ENCODE measurements around the gene FAM187B. TPM values are rescaled to one million over a fixed set of nuclear protein-coding genes. Genes with fewer than 3 reads are reported as not detected.
A peak's percentile ranks its signal among the peaks of the same experiment; 100 is the strongest.

FAM187B gene
- total RNA-seq: not detected

DNA sequence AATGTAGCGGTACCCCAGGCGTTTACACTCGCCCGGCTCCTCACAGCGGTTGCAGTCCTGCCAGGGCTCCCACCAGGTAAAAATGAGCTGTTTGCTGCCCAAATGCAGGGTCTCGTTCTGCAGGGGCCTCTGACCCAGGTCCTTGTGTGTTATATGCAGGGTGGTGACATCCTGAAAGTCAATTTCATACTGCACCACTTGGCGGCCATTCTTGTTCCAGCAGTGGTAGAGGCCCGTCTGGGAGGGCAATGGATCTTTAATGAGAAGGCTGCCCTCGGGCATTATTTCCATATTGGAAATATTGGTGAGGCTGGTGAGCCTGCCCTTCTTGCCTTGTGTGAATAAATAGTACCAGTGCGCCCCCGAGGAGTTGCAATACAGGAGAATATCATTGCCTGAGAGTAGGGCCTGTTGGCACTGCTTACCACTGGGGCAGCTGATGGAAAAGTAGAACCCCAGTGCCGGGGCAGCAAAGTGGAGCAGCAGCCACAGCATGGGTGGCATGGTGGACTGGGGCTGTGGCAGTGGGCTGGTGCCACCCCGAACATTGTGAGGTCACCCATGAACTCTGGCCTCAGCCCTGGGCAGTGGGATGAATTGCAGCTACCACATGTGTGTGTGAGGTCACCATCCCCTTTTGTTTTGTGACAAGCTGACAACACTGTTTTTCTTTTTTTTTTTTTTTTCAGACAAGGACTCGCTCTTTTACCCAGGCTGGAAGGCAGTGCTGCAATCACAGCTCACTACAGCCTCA lies at the start of gene FAM187B:
Gene FAM187B (minus strand): TSS at position 563 of the 754 bp plus-strand sequence. CDS start 59 bp downstream, at position 504.
- H3K4me1 Mint-ChIP-seq: peaks cover 18% of the 10 kb centered on the region
- H3K27ac Mint-ChIP-seq: no peak within 1 kb of the TSS
- H3K27me3 Mint-ChIP-seq: no peaks in the 10 kb centered on the region
- no peaks in the 10 kb centered on the region for H3K36me3 Mint-ChIP-seq (ENCODE audit: low read depth)
- H3K4me3 Mint-ChIP-seq: no peak within 1 kb of the TSS
- H3K9me3 Mint-ChIP-seq: peaks cover 2% of the 10 kb centered on the region
- ChIA-PET CTCF (interaction anchor here (0.6 kb wide), 1 partner anchor 21 kb away, joined by 3 read pairs; no protein-coding TSS in a partner anchor), POLR2A (no interaction called here)
- no peak for DNase-seq

DNA sequence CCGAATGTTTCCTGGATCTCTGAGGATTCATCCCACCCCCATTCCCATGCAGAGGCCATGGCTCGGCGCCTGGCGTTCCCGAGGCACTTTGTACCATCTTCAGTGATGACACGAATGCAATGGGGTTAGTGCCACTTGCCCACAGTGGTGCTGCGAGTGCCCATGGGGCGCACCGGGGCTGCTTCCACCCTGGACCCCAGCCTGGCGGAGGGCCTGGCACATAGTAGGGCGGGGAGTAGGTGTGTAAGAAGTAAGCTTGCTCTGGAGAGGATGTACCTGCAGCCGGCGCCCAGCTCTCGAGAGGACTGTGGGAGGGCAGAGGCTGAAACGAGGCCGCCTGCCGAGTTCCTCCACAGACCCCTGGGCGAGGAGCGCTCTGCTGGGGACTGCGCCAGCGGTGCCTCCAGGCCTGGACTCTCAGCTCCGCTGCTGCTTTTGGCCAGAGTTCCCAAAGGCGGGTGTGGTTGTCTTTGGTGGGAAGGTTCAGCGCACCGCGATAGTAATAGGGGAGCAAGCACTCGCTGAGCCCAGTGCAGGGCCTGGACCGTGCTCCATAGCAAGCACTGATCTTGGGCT lies 48.3 kb upstream of the FAM187B start:
- no peak overlapping the region for H3K4me3 Mint-ChIP-seq
- ChIA-PET CTCF (no interaction called here), POLR2A (no interaction called here)
- DNase-seq: no peak
- no peak overlapping the region for H3K27ac Mint-ChIP-seq
- H3K36me3 Mint-ChIP-seq (ENCODE audit: low read depth): peaks cover 32% of the 10 kb centered on the region
- no peaks in the 10 kb centered on the region for H3K9me3 Mint-ChIP-seq
- peaks cover 5% of the 10 kb centered on the region for H3K4me1 Mint-ChIP-seq
- peaks cover under 1% of the 10 kb centered on the region for H3K27me3 Mint-ChIP-seq

DNA sequence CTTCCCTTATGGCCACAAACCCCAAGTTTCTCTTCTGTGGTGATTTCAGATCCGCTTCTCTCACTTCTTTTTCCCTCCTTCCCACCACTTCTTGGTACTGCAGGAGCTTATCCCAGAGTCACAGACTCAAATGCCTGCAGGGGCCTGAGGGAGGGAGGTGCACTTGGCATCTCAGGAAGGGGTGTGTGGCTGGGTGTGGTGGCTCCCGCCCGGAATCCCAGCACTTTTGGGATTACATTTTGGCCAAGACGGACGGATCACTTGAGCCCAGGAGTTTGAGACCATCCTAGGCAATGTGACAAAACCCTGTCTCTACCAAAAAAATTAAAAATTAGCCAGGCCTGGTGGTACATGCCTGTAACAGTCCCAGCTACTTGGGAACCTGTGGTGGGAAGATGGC lies 45.8 kb upstream of the FAM187B start:
- H3K36me3 Mint-ChIP-seq (ENCODE audit: low read depth): peaks cover 45% of the 10 kb centered on the region
- POLR2A ChIA-PET: interaction anchor here (1.0 kb wide), 1 partner anchor 9 kb away, joined by 3 read pairs; no protein-coding TSS in a partner anchor
- H3K27me3 Mint-ChIP-seq: no peaks in the 10 kb centered on the region

DNA sequence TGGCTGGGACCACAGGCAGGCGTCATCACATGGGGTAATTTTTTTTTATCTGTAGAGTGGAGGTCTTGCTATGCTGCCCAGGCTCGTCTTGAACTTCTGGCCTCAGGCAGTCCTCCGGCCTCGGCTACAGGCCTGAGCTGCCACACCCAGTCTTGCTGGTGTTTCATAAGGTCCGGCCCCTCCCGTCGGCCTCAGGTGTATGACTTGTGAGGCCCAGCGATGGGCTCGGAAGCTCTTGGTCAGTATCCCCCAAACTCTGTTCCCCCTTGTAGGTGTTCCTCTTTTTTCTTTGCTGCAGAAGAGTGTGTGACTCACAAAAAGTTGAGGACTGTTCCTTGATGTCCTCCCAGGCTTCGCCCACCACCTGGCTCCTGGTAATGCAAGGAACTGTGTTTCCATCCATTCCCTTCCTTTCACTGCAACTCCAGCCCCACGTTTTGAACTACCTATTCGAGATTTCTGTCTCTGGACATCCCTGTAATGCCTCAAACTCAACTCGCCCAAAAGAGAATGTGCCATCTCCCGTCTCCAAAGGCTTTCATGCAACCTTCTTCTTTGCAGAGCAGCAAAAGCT lies 45.2 kb upstream of the FAM187B start:
- peaks cover 19% of the 10 kb centered on the region for H3K4me1 Mint-ChIP-seq

More for the DNA sequence above, 45.8 kb upstream of the FAM187B start:
- CTCF ChIA-PET: interaction anchor here (1.0 to 1.5 kb wide), 4 partner anchors 8 to 221 kb away, joined by 3 to 5 read pairs (median 3); partner anchors contain the start of gene MAG
- H3K4me1 Mint-ChIP-seq: peaks cover 19% of the 10 kb centered on the region
- H3K27ac Mint-ChIP-seq: no peak overlapping the region
- no peak overlapping the region for H3K4me3 Mint-ChIP-seq
- no peak for DNase-seq
- H3K9me3 Mint-ChIP-seq: no peaks in the 10 kb centered on the region

GRCh38 chr19:35272954-35273649 lies 44.6 kb upstream of the FAM187B start:
- H3K4me1 Mint-ChIP-seq: peaks cover 19% of the 10 kb centered on the region
- ChIA-PET POLR2A (no interaction called here), CTCF (interaction anchor here (0.6 to 1.4 kb wide), 2 partner anchors 33 to 222 kb away, joined by 3 to 4 read pairs; no protein-coding TSS in a partner anchor)
- no peak for DNase-seq
- H3K27ac Mint-ChIP-seq: no peak overlapping the region
- no peak overlapping the region for H3K4me3 Mint-ChIP-seq
- H3K36me3 Mint-ChIP-seq (ENCODE audit: low read depth): peaks cover 42% of the 10 kb centered on the region
- no peaks in the 10 kb centered on the region for H3K9me3 Mint-ChIP-seq
- H3K27me3 Mint-ChIP-seq: no peaks in the 10 kb centered on the region

More for the DNA sequence above, 45.2 kb upstream of the FAM187B start:
- H3K36me3 Mint-ChIP-seq (ENCODE audit: low read depth): peaks cover 45% of the 10 kb centered on the region
- no peak overlapping the region for H3K4me3 Mint-ChIP-seq
- H3K27me3 Mint-ChIP-seq: no peaks in the 10 kb centered on the region
- no peak for DNase-seq
- CTCF ChIA-PET: interaction anchor here (1.0 to 1.5 kb wide), 2 partner anchors 18 to 221 kb away, joined by 3 to 5 read pairs; partner anchors contain the start of gene MAG
- POLR2A ChIA-PET: no interaction called here
- peak overlapping the region; percentile 52 for H3K27ac Mint-ChIP-seq
- no peaks in the 10 kb centered on the region for H3K9me3 Mint-ChIP-seq

DNA sequence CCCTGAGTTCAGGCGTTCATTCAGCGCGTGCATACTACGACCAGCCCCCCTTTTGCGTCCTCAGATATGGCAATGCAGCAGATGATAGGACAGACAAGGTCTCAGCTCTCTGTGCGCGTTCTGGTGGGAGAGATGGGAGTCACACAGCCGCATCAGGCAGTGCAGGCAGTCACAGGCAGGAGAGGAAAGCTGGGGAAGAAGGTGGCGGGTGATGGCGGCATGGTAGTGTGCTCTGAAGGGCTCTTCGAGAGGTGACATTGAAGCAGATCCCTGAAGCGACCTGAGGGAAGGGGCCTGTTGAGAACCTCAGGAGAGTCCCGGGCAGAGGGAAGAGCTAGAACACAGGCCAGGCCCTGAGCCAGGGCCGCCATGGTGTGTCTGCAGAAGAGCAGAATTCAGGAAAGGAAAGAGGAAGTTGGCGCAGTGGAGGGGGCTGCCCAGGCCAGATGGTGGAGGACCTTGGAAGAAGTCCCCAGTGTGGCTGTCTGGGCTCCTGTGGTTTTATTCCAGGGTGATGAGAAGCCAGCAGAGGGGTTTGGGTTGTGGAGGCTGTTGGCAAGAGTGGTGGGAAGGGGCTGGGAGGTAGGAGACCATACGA lies 43.7 kb upstream of the FAM187B start:
- ChIA-PET CTCF (interaction anchor here (1.4 kb wide), 1 partner anchor 32 kb away, joined by 3 read pairs; no protein-coding TSS in a partner anchor), POLR2A (no interaction called here)
- DNase-seq: no peak
- Mint-ChIP-seq H3K9me3 (no peaks in the 10 kb centered on the region), H3K4me3 (no peak overlapping the region), H3K27ac (no peak overlapping the region), H3K4me1 (peaks cover 21% of the 10 kb centered on the region), H3K27me3 (no peaks in the 10 kb centered on the region), H3K36me3 (ENCODE audit: low read depth) (peaks cover 44% of the 10 kb centered on the region)

DNA sequence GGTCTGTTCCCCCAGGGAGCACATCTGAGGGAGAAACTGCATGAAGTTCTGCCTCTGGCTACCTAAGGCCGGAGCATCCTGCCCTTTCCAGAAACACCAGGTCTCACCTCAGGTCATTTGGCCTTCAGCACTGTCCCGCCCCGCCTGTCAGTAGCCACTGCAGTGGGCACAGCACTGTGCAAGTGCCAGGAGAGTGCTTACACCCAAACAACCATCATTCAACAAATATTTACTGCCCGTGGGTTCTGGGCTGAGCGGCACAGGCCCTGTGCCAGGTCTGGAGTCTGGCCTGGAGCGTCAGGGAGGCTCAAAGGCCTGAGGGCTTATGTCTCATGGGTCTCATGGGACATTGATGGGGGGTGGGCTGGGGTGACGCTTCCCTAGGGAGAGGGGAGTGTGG lies 43.0 kb upstream of the FAM187B start:
- Mint-ChIP-seq H3K4me1 (peaks cover 23% of the 10 kb centered on the region), H3K4me3 (peak overlapping the region; percentile 3), H3K9me3 (no peaks in the 10 kb centered on the region), H3K27ac (no peak overlapping the region), H3K27me3 (no peaks in the 10 kb centered on the region), H3K36me3 (ENCODE audit: low read depth) (peaks cover 44% of the 10 kb centered on the region)
- ChIA-PET POLR2A (no interaction called here), CTCF (no interaction called here)
- DNase-seq: no peak

DNA sequence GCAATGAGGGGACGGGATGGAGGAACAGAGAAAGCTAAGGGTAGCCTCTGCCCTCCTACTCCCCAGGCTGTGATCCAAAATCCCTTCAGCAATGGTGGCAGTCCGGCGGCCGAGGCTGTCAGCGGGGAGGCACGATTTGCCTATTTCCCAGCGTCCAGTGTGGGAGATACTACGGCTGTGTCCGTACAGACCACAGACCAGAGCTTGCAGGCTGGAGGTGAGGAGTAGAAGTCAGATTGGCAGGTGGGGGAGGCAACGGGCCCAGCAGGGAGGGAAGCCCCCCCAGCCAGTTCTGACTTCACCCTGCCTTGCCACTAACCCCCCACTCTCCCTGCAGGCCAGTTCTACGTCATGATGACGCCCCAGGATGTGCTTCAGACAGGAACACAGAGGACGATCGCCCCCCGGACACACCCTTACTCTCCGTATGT lies 41.9 kb upstream of the FAM187B start:
- Mint-ChIP-seq H3K27ac (peak overlapping the region; percentile 80), H3K27me3 (no peaks in the 10 kb centered on the region), H3K4me1 (peaks cover 35% of the 10 kb centered on the region), H3K9me3 (no peaks in the 10 kb centered on the region), H3K4me3 (peak overlapping the region; percentile 63), H3K36me3 (ENCODE audit: low read depth) (peaks cover 50% of the 10 kb centered on the region)
- DNase-seq: no peak
- ChIA-PET CTCF (interaction anchor here (1.3 to 1.6 kb wide), 2 partner anchors 9 to 126 kb away, joined by 3 read pairs; no protein-coding TSS in a partner anchor), POLR2A (interaction anchor here (0.6 kb wide), 1 partner anchor 29 kb away, joined by 5 read pairs; no protein-coding TSS in a partner anchor)

GRCh38 chr19:35269438-35270117 lies 41.0 kb upstream of the FAM187B start:
- peaks cover 46% of the 10 kb centered on the region for H3K36me3 Mint-ChIP-seq (ENCODE audit: low read depth)
- H3K4me3 Mint-ChIP-seq: peak overlapping the region; percentile 63
- ChIA-PET POLR2A (no interaction called here), CTCF (interaction anchor here (0.5 to 1.6 kb wide), 7 partner anchors 10 to 341 kb away, joined by 3 to 5 read pairs (median 3); no protein-coding TSS in a partner anchor)
- DNase-seq: peak; percentile 79
- peak overlapping the region; percentile 80 for H3K27ac Mint-ChIP-seq
- H3K9me3 Mint-ChIP-seq: no peaks in the 10 kb centered on the region
- peaks cover 41% of the 10 kb centered on the region for H3K4me1 Mint-ChIP-seq
- no peaks in the 10 kb centered on the region for H3K27me3 Mint-ChIP-seq

DNA sequence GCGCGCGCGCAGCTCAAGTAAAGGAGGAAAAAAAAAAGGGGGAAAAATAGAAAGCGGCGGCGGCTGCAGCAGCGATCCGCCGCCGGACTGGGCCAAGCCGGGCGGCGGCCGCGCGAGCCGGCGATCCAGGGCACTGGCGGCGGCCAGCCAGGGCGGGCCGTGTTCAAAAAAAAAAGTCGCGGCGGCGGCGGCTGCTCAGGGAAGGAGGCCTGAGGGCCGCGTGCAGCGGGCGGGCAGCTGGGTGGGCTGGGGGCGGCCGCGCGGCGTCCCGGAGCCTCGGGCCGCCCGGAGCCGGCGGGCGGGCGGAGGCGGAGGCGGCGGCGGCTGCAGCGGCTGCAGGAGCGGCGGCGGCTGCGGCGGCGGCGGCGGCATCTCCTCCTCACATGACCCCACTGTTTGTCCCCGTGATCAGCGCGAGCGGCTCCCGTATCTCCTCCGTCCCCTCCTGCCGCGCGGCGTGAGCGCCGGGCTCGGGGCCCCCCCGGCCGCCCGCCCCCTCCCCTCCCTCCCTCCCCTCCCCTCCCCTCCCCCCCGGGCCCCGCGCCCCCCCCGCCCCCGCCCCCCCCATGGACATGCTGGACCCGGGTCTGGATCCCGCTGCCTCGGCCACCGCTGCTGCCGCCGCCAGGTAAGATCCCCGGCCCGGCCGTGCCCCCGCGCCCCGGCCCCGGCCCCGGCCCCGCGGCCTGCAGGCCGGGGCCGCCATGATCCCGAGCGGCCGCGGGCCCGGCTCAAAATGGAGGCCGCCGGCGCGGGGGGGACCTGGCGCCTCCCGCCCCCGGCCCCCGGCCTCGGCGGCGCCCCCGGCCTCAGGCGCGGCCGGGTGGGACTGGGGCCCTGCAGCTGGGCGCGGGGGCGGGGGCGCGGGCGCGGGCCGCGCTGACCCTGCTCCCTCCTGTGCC lies 40.2 kb upstream of the FAM187B start, which contains the start of gene USF2:
Gene USF2 (plus strand): TSS at position 427 of the 902 bp plus-strand sequence. CDS start 140 bp downstream, at position 567.
- Mint-ChIP-seq H3K4me1 (peaks cover 44% of the 10 kb centered on the region), H3K27ac (peak within 1 kb of the TSS; percentile 96), H3K4me3 (peak within 1 kb of the TSS; percentile 93), H3K36me3 (ENCODE audit: low read depth) (peaks cover 41% of the 10 kb centered on the region), H3K9me3 (no peaks in the 10 kb centered on the region), H3K27me3 (no peaks in the 10 kb centered on the region)
- peak; percentile 71 for DNase-seq
- ChIA-PET CTCF (interaction anchor here (0.6 to 1.6 kb wide), 6 partner anchors 10 to 341 kb away, joined by 3 to 5 read pairs (median 3); no protein-coding TSS in a partner anchor), POLR2A (no interaction called here)
